Stimulated activated naive CD8-positive, alpha-beta T cell treated with anti-CD3 and anti-CD28 coated beads, Interleukin-15, Interleukin-2, amounts not matched to agents 100 U/mL and 50 U/mL, for 24 hours (primary cell): ENCODE data around the gene THSD8.

Source experiments
- ATAC-seq: fragments of 150-1000 bp; cut with Tn5 transposase; one replicate; pipeline ENCODE4 v1.10.0; 2021
- DNase-seq: peaks from one replicate; pipeline ENCODE4 v3.0.0; 2021

The THSD8 gene

GRCh38 chr19:12779162-12779993 lies 22.5 kb upstream of the THSD8 start:
- peak; percentile 38 for DNase-seq
- no peak for ATAC-seq

GRCh38 chr19:12782174-12782423 lies 19.8 kb upstream of the THSD8 start:
- no peak for ATAC-seq
- DNase-seq: no peak

- peak; percentile 44 for ATAC-seq
- DNase-seq: peak; percentile 96
Observed at GRCh38 chr19:12782424-12783290, 19.2 kb upstream of the THSD8 start.

GRCh38 chr19:12783291-12783848 lies 18.5 kb upstream of the THSD8 start:
- ATAC-seq (peak; percentile 41), DNase-seq (no peak)

- ATAC-seq (no peak), DNase-seq (peak; percentile 43)
Observed at GRCh38 chr19:12783849-12784393, 17.9 kb upstream of the THSD8 start.

- DNase-seq: no peak
- ATAC-seq: no peak
Observed at GRCh38 chr19:12784394-12784870, 17.4 kb upstream of the THSD8 start.

GRCh38 chr19:12784871-12785430 lies 16.9 kb upstream of the THSD8 start:
- DNase-seq (peak; percentile 35), ATAC-seq (no peak)

GRCh38 chr19:12785431-12786031 lies 16.3 kb upstream of the THSD8 start:
- ATAC-seq: no peak

GRCh38 chr19:12786141-12786870 lies 15.6 kb upstream of the THSD8 start:
- DNase-seq (peak; percentile 46), ATAC-seq (no peak)

More at GRCh38 chr19:12785431-12786031, 16.3 kb upstream of the THSD8 start:
- peak; percentile 33 for DNase-seq

- ATAC-seq (no peak), DNase-seq (no peak)
Observed at GRCh38 chr19:12786952-12787351, 14.9 kb upstream of the THSD8 start.

GRCh38 chr19:12787458-12787857 lies 14.4 kb upstream of the THSD8 start:
- DNase-seq: no peak
- no peak for ATAC-seq

- ATAC-seq (no peak), DNase-seq (no peak)
Observed at GRCh38 chr19:12788042-12788681, 13.7 kb upstream of the THSD8 start.

GRCh38 chr19:12788682-12789097 lies 13.2 kb upstream of the THSD8 start:
- ATAC-seq (no peak), DNase-seq (peak; percentile 75)

- no peak for ATAC-seq
- peak; percentile 62 for DNase-seq
Observed at GRCh38 chr19:12789098-12789903, 12.6 kb upstream of the THSD8 start.

GRCh38 chr19:12789904-12790619 lies 11.8 kb upstream of the THSD8 start:
- DNase-seq (peak; percentile 99), ATAC-seq (peak; percentile 57)

GRCh38 chr19:12790628-12791344 lies 11.1 kb upstream of the THSD8 start:
- DNase-seq (peak; percentile 37), ATAC-seq (no peak)

- ATAC-seq (peak; percentile 33), DNase-seq (peak; percentile 98)
Observed at GRCh38 chr19:12791345-12792050, 10.4 kb upstream of the THSD8 start, which contains the start of gene JUNB. TSS of gene JUNB (plus strand) at chr19:12791486. CDS start at chr19:12791772, 286 bp downstream.
